ENCODE measurements around the gene NOTCH3.

NOTCH3 gene

GRCh38 chr19:15235781-15236180 lies 35.0 kb upstream of the NOTCH3 start:
- no peak for DNase-seq

GRCh38 chr19:15234431-15235130 lies 33.8 kb upstream of the NOTCH3 start:
- DNase-seq, result no peak

GRCh38 chr19:15231271-15231670 lies 30.5 kb upstream of the NOTCH3 start:
- no peak for DNase-seq

GRCh38 chr19:15227261-15227660 lies 26.5 kb upstream of the NOTCH3 start:
- no peak for DNase-seq

GRCh38 chr19:15225760-15226159 lies 25.0 kb upstream of the NOTCH3 start:
- no peak for DNase-seq

GRCh38 chr19:15223649-15224361 lies 23.0 kb upstream of the NOTCH3 start:
- no peak for DNase-seq

- DNase-seq, result peak; percentile 83
These were observed 22.2 kb upstream of the NOTCH3 start for GRCh38 chr19:15222738-15223648.

GRCh38 chr19:15220833-15221232 lies 20.0 kb upstream of the NOTCH3 start:
- no peak for DNase-seq

- no peak for DNase-seq
These were observed 17.7 kb upstream of the NOTCH3 start for GRCh38 chr19:15218501-15218900.

GRCh38 chr19:15216363-15216762 lies 15.6 kb upstream of the NOTCH3 start:
- DNase-seq, result no peak

GRCh38 chr19:15213715-15214381 lies 13.1 kb upstream of the NOTCH3 start:
- no peak for DNase-seq

- no peak for DNase-seq
These were observed 11.9 kb upstream of the NOTCH3 start for GRCh38 chr19:15212711-15213110.

GRCh38 chr19:15210323-15210781 lies 9.6 kb upstream of the NOTCH3 start:
- no peak for DNase-seq

- DNase-seq, result no peak
These were observed 704 bp upstream of the NOTCH3 start for GRCh38 chr19:15201374-15202023.

- DNase-seq, result no peak
These were observed 888 bp downstream of the NOTCH3 start for GRCh38 chr19:15199661-15200552.

- no peak for DNase-seq
These were observed 1.7 kb downstream of the NOTCH3 start for GRCh38 chr19:15198951-15199660.

GRCh38 chr19:15197942-15198341 lies 2.9 kb downstream of the NOTCH3 start:
- DNase-seq, result no peak

- DNase-seq, result no peak
These were observed 3.4 kb downstream of the NOTCH3 start for GRCh38 chr19:15197275-15197941.

GRCh38 chr19:15196360-15197005 lies 4.3 kb downstream of the NOTCH3 start:
- no peak for DNase-seq
